Gastroesophageal sphincter (tissue), 3 donors: ENCODE results near the gene XRCC5.

ENCODE experiments used
- POLR2A ChIP-seq, 2 donors: fragments of 450-650 bp; IDR thresholded peaks; one replicate each; pipeline ENCODE4 v1.6.1; 2017; ENCODE audit warnings: antibody characterized with exemption in 2 of 2, mild to moderate bottlenecking in 2 of 2, moderate library complexity in 1 of 2
- POLR2AphosphoS5 ChIP-seq: sonication (generic); formaldehyde crosslinking; IDR thresholded peaks from one replicate; pipeline ENCODE4 v1.6.1; 2017; ENCODE audit warnings: antibody characterized with exemption
- TF ChIP-seq, protein P1 (sequence below), 4 experiments: fragments of 200-600 bp in 2 of 4; fragments of 450-650 bp in 2 of 4; sonication (generic) in 1 of 4; IDR thresholded peaks; one replicate each; pipeline ENCODE4 v1.5.1; 2017 to 2019; ENCODE audit warnings: antibody characterized with exemption in 4 of 4, mild to moderate bottlenecking in 2 of 4, moderate library complexity in 2 of 4

DNA sequence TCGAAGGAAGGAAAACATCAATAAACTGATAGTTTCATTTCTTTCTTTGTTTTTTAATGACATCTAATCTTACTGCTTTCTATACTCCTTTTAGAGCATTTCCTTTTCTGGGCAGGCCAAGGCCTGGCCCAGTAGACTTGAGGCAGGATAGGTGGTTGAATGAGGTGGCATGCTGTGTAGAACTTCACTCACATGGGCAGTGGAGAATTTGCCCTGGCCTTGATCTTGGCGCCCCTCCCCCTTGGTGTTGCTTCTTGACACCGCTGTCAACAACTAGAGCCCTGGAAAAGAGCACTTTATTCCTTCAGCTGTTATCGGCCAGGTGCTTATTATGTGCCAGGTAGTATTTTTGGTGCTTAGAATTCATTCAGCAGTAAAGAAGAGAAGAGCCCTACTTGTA lies 37.4 kb downstream of the XRCC5 start:
- TF ChIP-seq, protein P1, sequence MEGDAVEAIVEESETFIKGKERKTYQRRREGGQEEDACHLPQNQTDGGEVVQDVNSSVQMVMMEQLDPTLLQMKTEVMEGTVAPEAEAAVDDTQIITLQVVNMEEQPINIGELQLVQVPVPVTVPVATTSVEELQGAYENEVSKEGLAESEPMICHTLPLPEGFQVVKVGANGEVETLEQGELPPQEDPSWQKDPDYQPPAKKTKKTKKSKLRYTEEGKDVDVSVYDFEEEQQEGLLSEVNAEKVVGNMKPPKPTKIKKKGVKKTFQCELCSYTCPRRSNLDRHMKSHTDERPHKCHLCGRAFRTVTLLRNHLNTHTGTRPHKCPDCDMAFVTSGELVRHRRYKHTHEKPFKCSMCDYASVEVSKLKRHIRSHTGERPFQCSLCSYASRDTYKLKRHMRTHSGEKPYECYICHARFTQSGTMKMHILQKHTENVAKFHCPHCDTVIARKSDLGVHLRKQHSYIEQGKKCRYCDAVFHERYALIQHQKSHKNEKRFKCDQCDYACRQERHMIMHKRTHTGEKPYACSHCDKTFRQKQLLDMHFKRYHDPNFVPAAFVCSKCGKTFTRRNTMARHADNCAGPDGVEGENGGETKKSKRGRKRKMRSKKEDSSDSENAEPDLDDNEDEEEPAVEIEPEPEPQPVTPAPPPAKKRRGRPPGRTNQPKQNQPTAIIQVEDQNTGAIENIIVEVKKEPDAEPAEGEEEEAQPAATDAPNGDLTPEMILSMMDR (IDR thresholded peaks at IDR 0.05): no peak
- TF ChIP-seq POLR2A (IDR thresholded peaks at IDR 0.05) (no peak), POLR2AphosphoS5 (no peak)
